ENCODE data around the gene GLDC. TPM values are rescaled to one million over a fixed set of nuclear protein-coding genes. Genes with fewer than 3 reads are reported as not detected.

GLDC gene
- total RNA-seq, 2 donors from 2014 or later, result 0.39 TPM; not detected in 1

- H3K9me3 ChIP-seq, result no peaks in the 10 kb centered on the region
- H3K4me3 ChIP-seq, result no peak overlapping the region
- H3K4me1 ChIP-seq, result no peaks in the 10 kb centered on the region
- no peaks in the 10 kb centered on the region for H3K36me3 ChIP-seq
- peak; percentile 27 to 66 for TF ChIP-seq CTCF (IDR thresholded peaks at IDR 0.05)
- no peaks in the 10 kb centered on the region for H3K27me3 ChIP-seq
- H3K27ac ChIP-seq, result no peak overlapping the region
- no peak for DNase-seq (ENCODE audit: low spot score)
These were observed 60.5 kb downstream of the GLDC start for GRCh38 chr9:6584881-6585597.

GRCh38 chr9:6581253-6581652, 64.3 kb downstream of the GLDC start:
- TF ChIP-seq CTCF (IDR thresholded peaks at IDR 0.05), result no peak
- Histone ChIP-seq H3K27ac (no peak overlapping the region), H3K9me3 (no peaks in the 10 kb centered on the region), H3K4me1 (no peaks in the 10 kb centered on the region), H3K4me3 (no peak overlapping the region), H3K27me3 (no peaks in the 10 kb centered on the region), H3K36me3 (no peaks in the 10 kb centered on the region)
- DNase-seq (ENCODE audit: low spot score), result no peak

GRCh38 chr9:6579613-6580012, 65.9 kb downstream of the GLDC start:
- Histone ChIP-seq H3K9me3 (no peaks in the 10 kb centered on the region), H3K4me1 (no peaks in the 10 kb centered on the region)
- no peak for TF ChIP-seq CTCF (IDR thresholded peaks at IDR 0.05)

GRCh38 chr9:6576987-6577386, 68.5 kb downstream of the GLDC start:
- DNase-seq (ENCODE audit: low spot score), result no peak
- Histone ChIP-seq H3K36me3 (no peaks in the 10 kb centered on the region), H3K27me3 (no peaks in the 10 kb centered on the region), H3K4me1 (no peaks in the 10 kb centered on the region), H3K27ac (no peak overlapping the region), H3K4me3 (no peak overlapping the region), H3K9me3 (no peaks in the 10 kb centered on the region)
- TF ChIP-seq CTCF (IDR thresholded peaks at IDR 0.05), result no peak

More at GRCh38 chr9:6579613-6580012, 65.9 kb downstream of the GLDC start:
- no peaks in the 10 kb centered on the region for H3K27me3 ChIP-seq
- H3K27ac ChIP-seq, result no peak overlapping the region
- no peaks in the 10 kb centered on the region for H3K36me3 ChIP-seq
- H3K4me3 ChIP-seq, result no peak overlapping the region
- no peak for DNase-seq (ENCODE audit: low spot score)

GRCh38 chr9:6575324-6576034, 70.0 kb downstream of the GLDC start:
- TF ChIP-seq CTCF (IDR thresholded peaks at IDR 0.05), result no peak
- no peak for DNase-seq (ENCODE audit: low spot score)
- H3K9me3 ChIP-seq, result no peaks in the 10 kb centered on the region
- no peak overlapping the region for H3K27ac ChIP-seq
- no peaks in the 10 kb centered on the region for H3K4me1 ChIP-seq
- no peaks in the 10 kb centered on the region for H3K36me3 ChIP-seq
- no peak overlapping the region for H3K4me3 ChIP-seq
- no peaks in the 10 kb centered on the region for H3K27me3 ChIP-seq
